Cortex of kidney (tissue), 1 donor: ENCODE data around the gene CFDP1.
"Not testable (repeated sequence)": the region's sequence is repeated elsewhere in the genome, so short reads cannot be mapped to it uniquely, and the experiment has no call there.

Source experiments
- DNase-seq: peaks from one replicate; lab custom pipeline; 2025; lab: John Stamatoyannopoulos, UW

The CFDP1 gene

GRCh38 chr16:75458439-75458838 is 25.1 kb upstream of the CFDP1 start:
- DNase-seq: no peak

- no peak for DNase-seq
These were observed 24.7 kb upstream of the CFDP1 start for GRCh38 chr16:75458029-75458428.

- no peak for DNase-seq
These were observed 24.2 kb upstream of the CFDP1 start for GRCh38 chr16:75457485-75458021.

- DNase-seq: no peak
These were observed 23.7 kb upstream of the CFDP1 start for GRCh38 chr16:75456971-75457370.

GRCh38 chr16:75456486-75456885 is 23.2 kb upstream of the CFDP1 start:
- DNase-seq: not testable (repeated sequence)

GRCh38 chr16:75455677-75456076 is 22.4 kb upstream of the CFDP1 start:
- no peak for DNase-seq

GRCh38 chr16:75452464-75453190 is 19.3 kb upstream of the CFDP1 start:
- DNase-seq: no peak

- no peak for DNase-seq
These were observed 13.1 kb upstream of the CFDP1 start for GRCh38 chr16:75446416-75446815.

- no peak for DNase-seq
These were observed 12.0 kb upstream of the CFDP1 start for GRCh38 chr16:75445298-75445697.

- no peak for DNase-seq
These were observed 10.0 kb upstream of the CFDP1 start for GRCh38 chr16:75443298-75443697.

- no peak for DNase-seq
These were observed 570 bp upstream of the CFDP1 start for GRCh38 chr16:75433732-75434413.

- no peak for DNase-seq
These were observed 3.5 kb downstream of the CFDP1 start for GRCh38 chr16:75429621-75430403.

GRCh38 chr16:75426524-75426923 is 6.8 kb downstream of the CFDP1 start:
- DNase-seq: not testable (repeated sequence)

- not testable (repeated sequence) for DNase-seq
These were observed 9.1 kb downstream of the CFDP1 start for GRCh38 chr16:75424105-75424762.

- no peak for DNase-seq
These were observed 9.6 kb downstream of the CFDP1 start for GRCh38 chr16:75423723-75424104.

- no peak for DNase-seq
These were observed 11.5 kb downstream of the CFDP1 start for GRCh38 chr16:75421820-75422126.

- DNase-seq: no peak
These were observed 12.1 kb downstream of the CFDP1 start for GRCh38 chr16:75420987-75421819.

- no peak for DNase-seq
These were observed 16.3 kb downstream of the CFDP1 start for GRCh38 chr16:75416904-75417565.

- no peak for DNase-seq
These were observed 18.0 kb downstream of the CFDP1 start for GRCh38 chr16:75415169-75415905.

- DNase-seq: no peak
These were observed 19.4 kb downstream of the CFDP1 start for GRCh38 chr16:75413951-75414350.
